Measurements from ENCODE around the gene HS1BP3. TPM values are rescaled to one million over a fixed set of nuclear protein-coding genes. Genes with fewer than 3 reads are reported as not detected.

HS1BP3 gene
- total and polyA plus RNA-seq, 2 of the 13 experiments (the other 11 are each of a cell fraction or from before 2014, with no cell fraction given) = 15.2 to 22.0 TPM

- TF ChIP-seq ZNF660 (CRISPR knock-in tag; IDR thresholded peaks at IDR 0.05; ENCODE audit: borderline replicate concordance, low read depth) (no peak), ARNT2 (CRISPR knock-in tag; IDR thresholded peaks at IDR 0.05; ENCODE audit: low read depth) (no peak), ELF4 (CRISPR knock-in tag; IDR thresholded peaks at IDR 0.05; ENCODE audit: borderline replicate concordance) (no peak), ZBTB40 (IDR thresholded peaks at IDR 0.05) (no peak), ZBTB40 (CRISPR knock-in tag; IDR thresholded peaks at IDR 0.05) (0 out of 2 replicates have a peak, but pooled peaks have one; percentile 4), KAT2B (IDR thresholded peaks at IDR 0.05; ENCODE audit: borderline replicate concordance, low read depth, low read length) (no peak), ZNF251 (CRISPR knock-in tag; IDR thresholded peaks at IDR 0.05) (no peak), NFE2 (CRISPR knock-in tag; IDR thresholded peaks at IDR 0.05) (no peak), ZC3H13 (CRISPR knock-in tag; IDR thresholded peaks at IDR 0.05) (peak; percentile 24; the same call in 1 of the 2 replicates), ZNF572 (CRISPR knock-in tag; IDR thresholded peaks at IDR 0.05) (0 out of 2 replicates have a peak, but pooled peaks have one; percentile 17), ZNF431 (CRISPR knock-in tag; IDR thresholded peaks at IDR 0.05; ENCODE audit: borderline replicate concordance, low read depth) (no peak), HIVEP1 (CRISPR knock-in tag; IDR thresholded peaks at IDR 0.05) (no peak), ZNF691 (CRISPR knock-in tag; IDR thresholded peaks at IDR 0.05; ENCODE audit: borderline replicate concordance, low read depth) (no peak), ZNF790 (CRISPR knock-in tag; IDR thresholded peaks at IDR 0.05; ENCODE audit: borderline replicate concordance) (no peak), SNRNP70 (IDR thresholded peaks at IDR 0.05; ENCODE audit: low read depth, low read length) (no peak), SAFB2 (CRISPR knock-in tag; IDR thresholded peaks at IDR 0.05; ENCODE audit: borderline replicate concordance, low read depth) (no peak), ZNF496 (CRISPR knock-in tag; IDR thresholded peaks at IDR 0.05; ENCODE audit: insufficient replicate concordance) (no peak), CREB3 (CRISPR knock-in tag; IDR thresholded peaks at IDR 0.05) (no peak)
Observed at GRCh38 chr2:20664431-20665242, 13.7 kb upstream of the HS1BP3 start (continued).

Measured in HepG2 (cell line).